Gastroesophageal sphincter (tissue), 4 donors: ENCODE measurements around the gene FAIM. TPM values are rescaled to one million over a fixed set of nuclear protein-coding genes. Genes with fewer than 3 reads are reported as not detected.

ENCODE experiments used
- ATAC-seq: fragments of 150-250 bp; one replicate; pipeline ENCODE4 v1.9.1; 2016; ENCODE audit warnings: mild to moderate bottlenecking, moderate library complexity
- H3K27ac ChIP-seq, 4 donors: fragments of 200-600 bp; sonication (generic) in 3 of 4; 1 replicate in 3 of 4; 2 replicates in 1 of 4; pipeline ENCODE4 v1.5.1; 2016 to 2019
- H3K27me3 ChIP-seq: fragments of 200-600 bp; sonication (generic); one replicate; pipeline ENCODE4 v1.5.1; 2019
- H3K36me3 ChIP-seq, 2 donors: fragments of 200-600 bp; sonication (generic); one replicate each; pipeline ENCODE4 v1.5.1; 2019; ENCODE audit warnings: control low read depth in 1 of 2
- H3K4me1 ChIP-seq, 3 donors: fragments of 200-600 bp; sonication (generic); 1 replicate in 2 of 3; 2 replicates in 1 of 3; pipeline ENCODE4 v1.5.1; 2016 to 2019; ENCODE audit warnings: control low read depth in 2 of 3
- H3K4me3 ChIP-seq, 2 donors: fragments of 200-600 bp; sonication (generic); one replicate each; pipeline ENCODE4 v1.5.1; 2019; ENCODE audit warnings: mild to moderate bottlenecking in 1 of 2, moderate library complexity in 1 of 2
- H3K9me3 ChIP-seq, 3 donors: fragments of 200-600 bp; sonication (generic); one replicate each; pipeline ENCODE4 v1.5.1; 2017 to 2019; ENCODE audit warnings: control low read depth in 2 of 3
- CTCF ChIP-seq, 4 experiments: fragments of 200-600 bp in 2 of 4; fragments of 450-650 bp in 2 of 4; sonication (generic) in 1 of 4; IDR thresholded peaks; one replicate each; pipeline ENCODE4 v1.5.1; 2017 to 2019; ENCODE audit warnings: antibody characterized with exemption in 4 of 4, mild to moderate bottlenecking in 2 of 4, moderate library complexity in 2 of 4
- EP300 ChIP-seq: sonication (generic); formaldehyde crosslinking; IDR thresholded peaks from one replicate; pipeline ENCODE4 v1.6.1; 2017; ENCODE audit warnings: antibody characterized with exemption, mild to moderate bottlenecking
- POLR2A ChIP-seq, 2 donors: fragments of 450-650 bp; IDR thresholded peaks; one replicate each; pipeline ENCODE4 v1.6.1; 2017; ENCODE audit warnings: antibody characterized with exemption in 2 of 2, mild to moderate bottlenecking in 2 of 2, moderate library complexity in 1 of 2
- POLR2AphosphoS5 ChIP-seq: sonication (generic); formaldehyde crosslinking; IDR thresholded peaks from one replicate; pipeline ENCODE4 v1.6.1; 2017; ENCODE audit warnings: antibody characterized with exemption
- WGBS, 2 donors: methylation state at CpG; one replicate each; pipeline ENCODE4 v1.1.5; 2018; ENCODE audit warnings: low coverage in 1 of 2; 5-methylcytosine and 5-hydroxymethylcytosine counted together
- total RNA-seq, 4 donors: library from RNA; depleted of rRNA; stranded (reverse); fragments of >200 nt; gene quantifications; one replicate each; pipeline ENCODE4 v1.1.0, GENCODE V29; 2016

The FAIM gene
- total RNA-seq, 4 donors from 2014 or later = 12.6 to 21.3 (median 17.6) TPM

GRCh38 chr3:138587374-138587773 is 21.2 kb upstream of the FAIM start:
- peaks cover 0 to 3% (median 0%) of the 10 kb centered on the region in 3 donors for H3K4me1 ChIP-seq
- no peak for TF ChIP-seq POLR2A (IDR thresholded peaks at IDR 0.05)
- no peak for TF ChIP-seq EP300
- TF ChIP-seq CTCF (IDR thresholded peaks at IDR 0.05) = no peak
- no peak for TF ChIP-seq POLR2AphosphoS5
- no peaks in the 10 kb centered on the region for H3K9me3 ChIP-seq
- WGBS, 2 donors = 100% methylated on average over 1 of the region's 1 CpG
- no peak overlapping the region for H3K4me3 ChIP-seq
- no peaks in the 10 kb centered on the region for H3K27me3 ChIP-seq
- no peak overlapping the region for H3K27ac ChIP-seq
- ATAC-seq = no peak
- H3K36me3 ChIP-seq = peaks cover 0 to 25% of the 10 kb centered on the region in 2 donors

DNA sequence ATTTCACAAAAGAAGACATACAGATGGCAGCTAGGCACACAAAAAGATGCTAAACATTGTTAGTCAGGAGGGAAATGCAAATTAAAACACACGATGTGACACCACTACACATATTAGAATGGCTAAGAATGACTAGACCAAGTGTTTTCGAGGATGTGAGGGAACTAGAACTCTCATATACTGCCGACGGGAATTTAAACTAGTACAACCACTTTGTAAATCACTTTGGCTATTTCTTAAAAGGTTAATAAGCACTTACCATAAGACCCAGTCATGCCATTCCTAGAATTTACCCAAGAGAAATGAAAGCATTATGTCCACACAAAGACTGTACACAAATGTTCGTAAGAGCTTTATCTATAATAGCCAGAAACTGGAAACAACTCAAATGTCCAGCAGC is 20.1 kb upstream of the FAIM start:
- no peak overlapping the region for H3K4me3 ChIP-seq
- H3K27me3 ChIP-seq = no peaks in the 10 kb centered on the region
- H3K9me3 ChIP-seq = no peaks in the 10 kb centered on the region
- no peak for TF ChIP-seq POLR2AphosphoS5
- no peak for TF ChIP-seq EP300
- TF ChIP-seq POLR2A (IDR thresholded peaks at IDR 0.05) = no peak
- TF ChIP-seq CTCF (IDR thresholded peaks at IDR 0.05) = no peak
- no peak overlapping the region for H3K27ac ChIP-seq
- WGBS, 2 donors = 92 to 93% methylated on average over 5 of the region's 5 CpGs
- peaks cover 0 to 25% of the 10 kb centered on the region in 2 donors for H3K36me3 ChIP-seq
- H3K4me1 ChIP-seq = peaks cover 0 to 14% (median 6%) of the 10 kb centered on the region in 3 donors
- no peak for ATAC-seq

- Histone ChIP-seq H3K9me3 (no peaks in the 10 kb centered on the region), H3K27ac (no peak overlapping the region), H3K4me3 (no peak overlapping the region), H3K36me3 (peaks cover 0 to 25% of the 10 kb centered on the region in 2 donors), H3K27me3 (no peaks in the 10 kb centered on the region), H3K4me1 (peaks cover 0 to 20% (median 6%) of the 10 kb centered on the region in 3 donors)
- 64% methylated on average over 1 of the region's 1 CpG; no CpG with 5 or more reads in 1 of the 2 donors for WGBS, 2 donors
- no peak for TF ChIP-seq CTCF (IDR thresholded peaks at IDR 0.05)
- no peak for TF ChIP-seq EP300
- no peak for TF ChIP-seq POLR2A (IDR thresholded peaks at IDR 0.05)
- TF ChIP-seq POLR2AphosphoS5 = no peak
- ATAC-seq = no peak
Observed at GRCh38 chr3:138591392-138591791, 17.2 kb upstream of the FAIM start.

DNA sequence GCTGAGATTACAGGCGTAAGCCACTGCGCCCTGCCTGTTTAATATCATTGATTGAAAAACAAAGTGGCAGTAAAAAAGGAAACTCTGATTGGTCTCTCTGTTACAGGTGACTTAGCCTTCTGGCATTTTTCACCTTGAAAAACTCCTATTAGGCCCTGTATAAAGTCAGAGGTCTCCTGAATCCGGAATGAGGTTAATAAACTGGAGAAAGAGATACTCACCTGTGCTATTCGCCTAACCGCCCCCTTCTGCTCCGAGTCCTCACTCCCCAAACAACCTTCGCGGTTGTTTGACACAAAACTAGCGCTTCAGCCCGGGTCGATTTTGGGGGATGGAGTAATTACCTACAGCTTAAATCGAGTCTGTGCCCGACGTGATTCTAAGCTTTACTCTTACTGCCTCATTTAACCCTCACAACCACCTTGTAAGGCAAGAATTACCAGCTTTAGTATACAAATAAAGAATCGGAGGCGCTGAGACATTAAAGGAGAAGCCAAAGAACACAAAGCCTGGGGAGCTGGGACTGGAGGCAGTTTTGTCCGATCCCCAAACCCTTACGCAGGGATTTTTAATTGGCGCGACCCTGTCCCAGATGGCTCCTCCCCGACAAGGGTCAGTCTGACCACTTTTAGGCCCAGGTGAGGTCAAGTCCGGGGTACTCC is 15.0 kb upstream of the FAIM start:
- Histone ChIP-seq H3K27me3 (no peaks in the 10 kb centered on the region), H3K4me1 (peaks cover 0 to 20% (median 6%) of the 10 kb centered on the region in 3 donors), H3K4me3 (peak overlapping the region; percentile 79 to 91), H3K27ac (peak overlapping the region; percentile 92 to 98 (median 95)), H3K36me3 (peaks cover 0 to 22% of the 10 kb centered on the region in 2 donors), H3K9me3 (no peaks in the 10 kb centered on the region)
- no peak for ATAC-seq
- no peak for TF ChIP-seq POLR2A (IDR thresholded peaks at IDR 0.05)
- WGBS, 2 donors = 6 to 12% methylated on average over 7 to 13 of the region's 22 CpGs

GRCh38 chr3:138594150-138594934 is 14.2 kb upstream of the FAIM start, which contains the start of gene CEP70:
Gene CEP70 (minus strand): TSS chr3:138594260. CDS start chr3:138572927, 21,333 bp downstream.
- Histone ChIP-seq H3K27me3 (no peaks in the 10 kb centered on the region), H3K36me3 (peaks cover 0 to 15% of the 10 kb centered on the region in 2 donors), H3K4me1 (peaks cover 0 to 20% (median 6%) of the 10 kb centered on the region in 3 donors), H3K9me3 (no peaks in the 10 kb centered on the region), H3K27ac (peak within 1 kb of the TSS; percentile 92 to 98 (median 95)), H3K4me3 (peak within 1 kb of the TSS; percentile 79 to 91)
- 0% methylated on average over 9 to 14 of the region's 52 CpGs for WGBS, 2 donors
- peak; percentile 98 for ATAC-seq
- TF ChIP-seq POLR2A (IDR thresholded peaks at IDR 0.05) (peak; percentile 91 to 94), CTCF (IDR thresholded peaks at IDR 0.05) (peak; percentile 83 to 90 (median 86)), POLR2AphosphoS5 (peak; percentile 94), EP300 (no peak)
